ENCODE results near the gene PDK2. TPM values are rescaled to one million over a fixed set of nuclear protein-coding genes. Genes with fewer than 3 reads are reported as not detected.
"Not testable (repeated sequence)": the region's sequence is repeated elsewhere in the genome, so short reads cannot be mapped to it uniquely, and the experiment has no call there.

PDK2 gene
- total RNA-seq, 2 experiments from 2014 or later, result 29.4 to 31.3 TPM

- POLR2A ChIA-PET; H3K27me3 Mint-ChIP-seq; DNase-seq; H3K4me3 Mint-ChIP-seq; H3K36me3 Mint-ChIP-seq (ENCODE audit: low read depth); H3K9me3 Mint-ChIP-seq; H3K27ac Mint-ChIP-seq: not testable (repeated sequence)
- CTCF ChIA-PET, result interaction anchor here (1.6 to 1.9 kb wide), 2 partner anchors 15 to 32 kb away, joined by 5 to 6 read pairs; no protein-coding TSS in a partner anchor
- peaks cover 11% of the 10 kb centered on the region for H3K4me1 Mint-ChIP-seq
These were observed 33.5 kb upstream of the PDK2 start for GRCh38 chr17:50061713-50062045.

DNA sequence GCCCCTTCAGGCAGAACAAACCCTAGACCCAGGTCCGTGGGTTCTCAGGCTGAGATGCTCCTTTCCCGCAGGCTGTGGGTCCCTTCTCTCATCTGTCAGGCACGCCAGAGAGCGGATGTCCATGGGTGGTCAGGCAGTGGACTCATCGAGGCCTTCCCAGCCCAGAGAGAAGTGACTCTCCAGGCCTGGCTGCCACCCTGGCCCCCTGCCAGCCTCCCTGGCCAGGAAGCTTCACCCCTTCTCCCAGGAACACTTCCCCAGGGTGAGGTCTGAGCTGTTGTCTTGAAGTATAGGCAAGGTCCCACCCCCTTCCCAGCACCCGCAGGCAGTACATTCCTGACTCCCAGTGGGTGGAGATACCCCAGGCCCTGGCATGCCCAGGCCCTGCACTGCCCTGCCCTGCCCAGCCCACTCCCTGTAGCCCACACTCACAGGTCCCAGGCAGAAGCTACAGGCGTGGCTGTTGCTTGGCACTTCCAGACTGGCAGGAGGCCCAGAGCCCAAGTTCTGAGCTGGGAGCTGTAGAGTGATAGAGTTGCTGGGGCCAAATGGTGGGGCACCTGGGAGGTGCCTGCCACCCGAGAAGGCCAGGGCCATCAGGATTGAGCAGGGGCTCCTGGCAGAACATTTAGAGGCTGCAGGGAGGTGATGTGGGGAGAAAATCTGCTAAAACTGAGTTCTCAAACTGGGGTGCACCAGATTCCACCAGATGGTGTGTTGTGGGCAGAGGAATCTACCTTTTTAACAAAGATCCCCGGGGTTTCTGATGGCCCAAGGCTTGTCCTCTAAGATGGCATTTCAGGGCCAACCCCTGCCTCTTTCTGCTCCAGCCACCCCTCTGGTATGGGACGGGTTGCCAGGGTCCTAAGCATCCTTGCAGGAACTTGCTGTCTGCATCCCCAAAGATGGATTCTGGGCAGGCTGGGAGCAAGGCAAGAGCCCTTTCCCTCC is 32.6 kb upstream of the PDK2 start:
- Mint-ChIP-seq H3K4me3 (no peak overlapping the region), H3K9me3 (no peaks in the 10 kb centered on the region), H3K27ac (no peak overlapping the region), H3K36me3 (ENCODE audit: low read depth) (no peaks in the 10 kb centered on the region), H3K27me3 (peaks cover 7% of the 10 kb centered on the region), H3K4me1 (peaks cover 4% of the 10 kb centered on the region)
- DNase-seq, result no peak
- CTCF ChIA-PET, result interaction anchor here (0.8 to 1.0 kb wide), 4 partner anchors 25 to 52 kb away, joined by 3 to 4 read pairs (median 3); no protein-coding TSS in a partner anchor
- POLR2A ChIA-PET, result no interaction called here

GRCh38 chr17:50063561-50064252 is 31.4 kb upstream of the PDK2 start:
- CTCF ChIA-PET, result interaction anchor here (0.7 to 2.4 kb wide), 4 partner anchors 7 to 99 kb away, joined by 3 to 7 read pairs (median 3); partner anchors contain the start of gene ITGA3
- no peak for DNase-seq
- peaks cover under 1% of the 10 kb centered on the region for H3K27me3 Mint-ChIP-seq
- POLR2A ChIA-PET, result no interaction called here
- no peak overlapping the region for H3K4me3 Mint-ChIP-seq
- peak overlapping the region; percentile 43 for H3K27ac Mint-ChIP-seq
- no peaks in the 10 kb centered on the region for H3K4me1 Mint-ChIP-seq
- no peaks in the 10 kb centered on the region for H3K36me3 Mint-ChIP-seq (ENCODE audit: low read depth)
- no peaks in the 10 kb centered on the region for H3K9me3 Mint-ChIP-seq

- H3K27me3 Mint-ChIP-seq, result no peaks in the 10 kb centered on the region
- no peaks in the 10 kb centered on the region for H3K4me1 Mint-ChIP-seq
- no peak overlapping the region for H3K4me3 Mint-ChIP-seq
- POLR2A ChIA-PET, result no interaction called here
- H3K36me3 Mint-ChIP-seq (ENCODE audit: low read depth), result no peaks in the 10 kb centered on the region
- H3K27ac Mint-ChIP-seq, result no peak overlapping the region
- DNase-seq, result no peak
- no peaks in the 10 kb centered on the region for H3K9me3 Mint-ChIP-seq
- CTCF ChIA-PET, result interaction anchor here (0.7 to 2.4 kb wide), 5 partner anchors 8 to 100 kb away, joined by 3 to 7 read pairs (median 3); partner anchors contain the start of gene ITGA3
These were observed 30.7 kb upstream of the PDK2 start for GRCh38 chr17:50064253-50065001.

GRCh38 chr17:50065056-50065455 is 30.1 kb upstream of the PDK2 start:
- Mint-ChIP-seq H3K4me3 (no peak overlapping the region), H3K9me3 (no peaks in the 10 kb centered on the region), H3K27me3 (no peaks in the 10 kb centered on the region), H3K27ac (no peak overlapping the region), H3K4me1 (no peaks in the 10 kb centered on the region), H3K36me3 (ENCODE audit: low read depth) (no peaks in the 10 kb centered on the region)
- no peak for DNase-seq
- ChIA-PET POLR2A (no interaction called here), CTCF (interaction anchor here (1.3 to 2.4 kb wide), 3 partner anchors 8 to 29 kb away, joined by 3 to 7 read pairs (median 5); partner anchors contain the start of gene ITGA3)

- Mint-ChIP-seq H3K4me1 (no peaks in the 10 kb centered on the region), H3K27me3 (no peaks in the 10 kb centered on the region), H3K36me3 (ENCODE audit: low read depth) (peaks cover 4% of the 10 kb centered on the region), H3K27ac (no peak overlapping the region), H3K9me3 (no peaks in the 10 kb centered on the region), H3K4me3 (no peak overlapping the region)
- ChIA-PET CTCF (interaction anchor here (0.8 to 1.8 kb wide), 6 partner anchors 9 to 50 kb away, joined by 3 to 12 read pairs (median 4); partner anchors contain the start of gene ITGA3), POLR2A (no interaction called here)
- DNase-seq, result no peak
These were observed 28.2 kb upstream of the PDK2 start for GRCh38 chr17:50066995-50067394.

DNA sequence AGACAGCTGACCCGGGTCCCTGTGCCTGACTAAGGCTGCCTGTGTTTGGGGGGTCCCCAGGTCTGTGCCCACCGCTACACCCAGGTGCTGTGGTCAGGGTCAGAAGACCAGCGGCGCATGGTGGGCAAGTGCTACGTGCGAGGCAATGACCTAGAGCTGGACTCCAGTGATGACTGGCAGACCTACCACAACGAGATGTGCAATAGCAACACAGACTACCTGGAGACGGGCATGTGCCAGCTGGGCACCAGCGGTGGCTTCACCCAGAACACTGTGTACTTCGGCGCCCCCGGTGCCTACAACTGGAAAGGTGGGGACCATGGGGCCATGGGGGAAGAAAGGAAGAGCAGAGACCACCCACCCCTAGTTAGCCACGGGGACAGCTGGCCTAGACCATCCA is 27.2 kb upstream of the PDK2 start:
- Mint-ChIP-seq H3K4me1 (peaks cover 2% of the 10 kb centered on the region), H3K27me3 (no peaks in the 10 kb centered on the region)

DNA sequence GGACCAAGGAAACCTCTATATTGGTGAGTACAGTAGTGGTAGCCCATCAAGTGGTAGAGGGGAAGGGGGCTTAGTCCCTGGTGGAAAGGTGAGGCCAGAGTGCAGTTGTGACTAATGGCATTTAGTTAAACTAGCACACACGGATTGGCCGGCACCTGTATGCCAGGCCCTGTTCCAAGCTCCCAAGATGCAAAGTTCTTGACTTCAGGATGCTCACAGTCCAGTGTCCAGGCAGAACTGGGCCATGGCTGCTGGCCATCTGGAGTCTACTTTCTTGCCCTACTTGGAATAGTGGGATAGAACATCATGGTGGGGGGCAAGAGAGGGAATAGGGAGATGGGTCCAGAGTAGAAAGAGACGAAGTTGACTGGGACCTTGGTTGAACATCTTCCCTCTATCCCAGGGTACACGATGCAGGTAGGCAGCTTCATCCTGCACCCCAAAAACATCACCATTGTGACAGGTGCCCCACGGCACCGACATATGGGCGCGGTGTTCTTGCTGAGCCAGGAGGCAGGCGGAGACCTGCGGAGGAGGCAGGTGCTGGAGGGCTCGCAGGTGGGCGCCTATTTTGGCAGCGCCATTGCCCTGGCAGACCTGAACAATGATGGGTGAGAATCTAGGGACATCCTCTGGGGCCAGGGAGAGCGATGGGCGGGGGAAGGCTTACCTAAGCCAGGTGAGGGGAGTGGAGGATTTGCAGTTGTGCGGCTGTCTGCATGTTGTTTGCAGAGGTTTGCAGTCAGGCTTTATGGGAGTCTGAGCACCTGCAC is 24.1 kb upstream of the PDK2 start:
- Mint-ChIP-seq H3K4me1 (peaks cover 2% of the 10 kb centered on the region), H3K4me3 (no peak overlapping the region), H3K36me3 (ENCODE audit: low read depth) (peaks cover 4% of the 10 kb centered on the region), H3K27ac (no peak overlapping the region), H3K27me3 (no peaks in the 10 kb centered on the region), H3K9me3 (no peaks in the 10 kb centered on the region)
- POLR2A ChIA-PET, result no interaction called here
- CTCF ChIA-PET, result no interaction called here
- DNase-seq, result no peak

More for the DNA sequence above, 27.2 kb upstream of the PDK2 start:
- Mint-ChIP-seq H3K9me3 (no peaks in the 10 kb centered on the region), H3K27ac (no peak overlapping the region), H3K36me3 (ENCODE audit: low read depth) (peaks cover 4% of the 10 kb centered on the region), H3K4me3 (no peak overlapping the region)
- DNase-seq, result no peak
- POLR2A ChIA-PET, result no interaction called here
- CTCF ChIA-PET, result interaction anchor here (1.3 to 1.8 kb wide), 3 partner anchors 10 to 26 kb away, joined by 3 to 12 read pairs (median 7); no protein-coding TSS in a partner anchor

DNA sequence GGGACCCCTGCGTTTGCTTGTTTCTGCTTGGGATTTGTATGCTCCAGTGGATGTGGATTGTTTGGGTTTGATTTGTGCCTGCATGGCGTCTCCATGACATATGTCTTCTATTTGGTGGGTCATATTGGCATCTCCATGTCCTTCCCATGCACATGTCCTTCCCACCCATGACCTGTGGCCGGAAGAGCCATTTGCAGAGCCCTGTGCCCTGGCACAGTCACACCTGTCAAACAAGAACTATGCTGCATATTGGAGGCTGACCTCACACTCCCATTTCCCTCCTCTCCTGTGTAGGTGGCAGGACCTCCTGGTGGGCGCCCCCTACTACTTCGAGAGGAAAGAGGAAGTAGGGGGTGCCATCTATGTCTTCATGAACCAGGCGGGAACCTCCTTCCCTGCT is 23.5 kb upstream of the PDK2 start:
- H3K27me3 Mint-ChIP-seq, result no peaks in the 10 kb centered on the region
- ChIA-PET CTCF (interaction anchor here (2.4 kb wide), 1 partner anchor 23 kb away, joined by 11 read pairs; no protein-coding TSS in a partner anchor), POLR2A (no interaction called here)
- no peaks in the 10 kb centered on the region for H3K9me3 Mint-ChIP-seq
- H3K4me3 Mint-ChIP-seq, result no peak overlapping the region
- H3K27ac Mint-ChIP-seq, result no peak overlapping the region
- no peak for DNase-seq
- peaks cover 2% of the 10 kb centered on the region for H3K4me1 Mint-ChIP-seq
- H3K36me3 Mint-ChIP-seq (ENCODE audit: low read depth), result peaks cover 4% of the 10 kb centered on the region

DNA sequence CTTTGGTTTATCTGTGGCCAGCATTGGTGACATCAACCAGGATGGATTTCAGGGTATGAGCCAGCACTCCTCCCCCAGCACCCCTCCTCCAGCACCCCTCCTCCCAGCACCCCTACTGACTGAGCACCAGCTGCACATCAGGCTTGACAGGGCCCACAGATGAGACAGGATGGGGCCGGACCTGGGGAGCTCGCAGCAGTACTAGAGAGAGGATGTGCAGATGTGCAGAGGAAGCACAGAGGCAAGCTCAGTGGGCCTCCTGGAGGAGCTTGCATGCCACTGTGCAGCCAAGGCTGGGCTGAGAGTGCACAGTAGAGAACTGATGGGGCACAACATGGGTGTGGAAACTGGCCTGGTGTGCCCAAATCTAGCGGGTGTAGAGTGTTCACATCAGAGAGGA is 23.0 kb upstream of the PDK2 start:
- Mint-ChIP-seq H3K4me1 (peaks cover 2% of the 10 kb centered on the region), H3K9me3 (no peaks in the 10 kb centered on the region), H3K36me3 (ENCODE audit: low read depth) (peaks cover 4% of the 10 kb centered on the region), H3K4me3 (no peak overlapping the region), H3K27ac (no peak overlapping the region), H3K27me3 (no peaks in the 10 kb centered on the region)
- POLR2A ChIA-PET, result no interaction called here
- CTCF ChIA-PET, result interaction anchor here (2.4 kb wide), 1 partner anchor 22 kb away, joined by 11 read pairs; no protein-coding TSS in a partner anchor
- DNase-seq, result no peak

- Mint-ChIP-seq H3K9me3 (no peaks in the 10 kb centered on the region), H3K4me1 (peaks cover 2% of the 10 kb centered on the region), H3K27me3 (no peaks in the 10 kb centered on the region), H3K36me3 (ENCODE audit: low read depth) (peaks cover 4% of the 10 kb centered on the region), H3K4me3 (no peak overlapping the region), H3K27ac (no peak overlapping the region)
- no peak for DNase-seq
- CTCF ChIA-PET, result interaction anchor here (0.7 to 2.4 kb wide), 2 partner anchors 8 to 21 kb away, joined by 3 to 11 read pairs; no protein-coding TSS in a partner anchor
- POLR2A ChIA-PET, result no interaction called here
These were observed 22.2 kb upstream of the PDK2 start for GRCh38 chr17:50072925-50073324.

DNA sequence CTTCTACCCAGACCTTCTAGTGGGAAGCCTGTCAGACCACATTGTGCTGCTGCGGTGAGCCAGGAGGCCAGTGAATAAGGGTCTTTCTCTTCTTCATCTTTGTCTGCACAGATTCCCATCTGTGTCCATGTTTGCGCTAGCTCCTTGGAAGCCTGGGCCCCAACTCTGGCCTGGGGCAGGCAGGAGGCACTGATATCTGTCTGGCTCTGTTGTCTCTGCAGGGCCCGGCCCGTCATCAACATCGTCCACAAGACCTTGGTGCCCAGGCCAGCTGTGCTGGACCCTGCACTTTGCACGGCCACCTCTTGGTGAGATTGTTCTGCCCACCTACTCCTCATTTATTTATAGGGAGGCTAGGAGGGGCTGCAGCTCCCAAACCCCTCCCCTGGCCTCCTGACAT is 20.9 kb upstream of the PDK2 start:
- H3K27me3 Mint-ChIP-seq, result no peaks in the 10 kb centered on the region
- ChIA-PET CTCF (interaction anchor here (1.3 to 2.4 kb wide), 2 partner anchors 18 to 20 kb away, joined by 4 to 11 read pairs; partner anchors contain the start of gene ITGA3), POLR2A (no interaction called here)
- no peak for DNase-seq
- no peaks in the 10 kb centered on the region for H3K9me3 Mint-ChIP-seq
- peaks cover 2% of the 10 kb centered on the region for H3K4me1 Mint-ChIP-seq
- peaks cover 4% of the 10 kb centered on the region for H3K36me3 Mint-ChIP-seq (ENCODE audit: low read depth)
- no peak overlapping the region for H3K27ac Mint-ChIP-seq
- no peak overlapping the region for H3K4me3 Mint-ChIP-seq
